GM18868 (cell line): ENCODE results near the gene PINK1.
"Not testable (repeated sequence)": the region's sequence is repeated elsewhere in the genome, so short reads cannot be mapped to it uniquely, and the experiment has no call there.

Experiments
- ATAC-seq: cut with Tn5 transposase; IDR thresholded peaks from one replicate; pipeline ENCODE4 v1.9.1; 2021; ENCODE audit warnings: mild to moderate bottlenecking, moderate library complexity; ENCODE audit not compliant: unreplicated experiment

PINK1 gene

GRCh38 chr1:20644416-20644815 lies 11.2 kb downstream of the PINK1 start:
- ATAC-seq, result no peak

GRCh38 chr1:20645414-20645813 lies 12.2 kb downstream of the PINK1 start:
- ATAC-seq, result no peak

DNA sequence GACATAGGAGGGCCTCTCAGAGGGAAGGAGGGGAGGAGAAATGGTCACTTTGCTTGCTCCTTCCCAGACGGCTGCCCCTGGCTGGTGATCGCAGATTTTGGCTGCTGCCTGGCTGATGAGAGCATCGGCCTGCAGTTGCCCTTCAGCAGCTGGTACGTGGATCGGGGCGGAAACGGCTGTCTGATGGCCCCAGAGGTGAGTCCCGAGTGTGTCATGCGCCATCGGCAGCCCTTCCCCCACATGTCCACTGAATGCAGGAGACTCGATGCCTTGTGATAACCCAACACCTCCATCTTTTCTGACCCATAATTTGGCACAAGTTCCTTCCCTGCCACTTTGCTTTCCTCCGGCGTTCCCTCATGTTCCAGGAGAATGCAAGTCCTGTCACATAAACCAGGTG lies 15.2 kb downstream of the PINK1 start:
- no peak for ATAC-seq

GRCh38 chr1:20648946-20649345 lies 15.7 kb downstream of the PINK1 start:
- ATAC-seq, result no peak

GRCh38 chr1:20652300-20652699 lies 19.0 kb downstream of the PINK1 start:
- no peak for ATAC-seq

DNA sequence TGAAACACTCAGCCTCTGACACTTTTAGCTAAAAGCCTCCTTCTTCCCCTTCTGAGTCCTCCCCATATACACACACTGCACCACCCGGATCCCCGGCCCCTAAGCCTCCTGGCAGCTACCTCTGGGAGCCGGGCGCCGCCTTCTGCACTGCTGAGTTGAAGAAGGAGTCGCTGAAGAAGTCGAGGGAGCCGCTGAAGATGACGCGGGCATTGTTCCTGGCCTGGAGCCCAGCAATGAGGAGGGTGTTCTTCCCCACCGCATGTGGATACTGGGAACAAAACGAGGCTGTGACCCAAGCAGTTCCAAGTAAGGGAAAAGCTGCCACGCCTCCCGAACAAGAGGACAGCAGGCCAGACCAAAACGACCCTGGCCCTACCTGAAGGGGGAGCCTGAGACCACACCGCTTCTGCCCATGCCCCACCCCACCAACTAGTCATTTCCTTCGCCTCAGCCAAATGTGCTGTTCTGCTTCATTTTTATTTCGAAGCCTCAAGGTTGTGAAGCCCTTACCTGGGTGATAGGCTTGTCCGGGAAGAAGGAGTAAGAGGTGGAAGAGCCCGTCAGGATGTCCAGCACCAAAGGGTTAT lies 20.9 kb downstream of the PINK1 start:
- ATAC-seq, result no peak

DNA sequence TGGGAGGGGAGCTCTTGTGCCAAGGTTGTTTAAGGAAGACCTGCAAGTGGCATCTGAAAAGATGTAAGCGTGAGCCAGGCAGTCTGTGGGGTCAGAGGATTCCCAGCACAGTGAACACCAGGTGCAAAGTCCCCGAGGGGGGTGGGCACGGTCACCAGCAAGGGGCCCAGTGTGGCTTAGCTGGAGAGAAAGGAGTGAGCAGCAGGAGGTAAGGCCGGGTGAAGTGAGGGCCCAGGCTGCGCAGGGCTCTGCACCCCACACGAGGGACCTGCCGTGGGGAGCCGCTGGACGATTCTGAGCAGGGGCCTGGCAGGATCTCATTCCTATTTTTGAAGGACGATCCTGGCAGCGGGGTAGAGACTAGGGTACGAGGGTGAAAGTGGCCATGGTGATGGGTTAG lies 23.8 kb downstream of the PINK1 start:
- ATAC-seq, result no peak

- ATAC-seq, result no peak
These were observed 25.1 kb downstream of the PINK1 start for GRCh38 chr1:20658166-20658915.

DNA sequence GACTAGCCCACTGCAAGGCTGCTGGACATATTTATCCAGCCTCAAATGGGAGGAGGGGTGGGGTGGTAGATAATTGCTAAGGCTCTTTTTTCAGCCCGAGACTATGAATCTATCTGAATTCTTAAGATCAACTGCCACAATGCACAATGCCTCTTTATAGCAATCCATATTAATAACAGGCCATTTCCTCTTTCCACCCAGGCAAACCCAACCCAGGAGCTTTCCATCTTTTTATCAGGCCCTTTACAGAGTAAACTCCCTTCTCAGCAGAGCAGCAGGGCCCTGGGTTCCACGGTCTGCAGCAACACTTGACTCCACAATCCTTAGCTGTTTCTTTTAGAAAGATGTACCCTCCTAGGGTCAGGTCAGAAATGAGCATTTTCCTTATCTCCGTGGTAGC lies 27.1 kb downstream of the PINK1 start:
- ATAC-seq, result no peak

DNA sequence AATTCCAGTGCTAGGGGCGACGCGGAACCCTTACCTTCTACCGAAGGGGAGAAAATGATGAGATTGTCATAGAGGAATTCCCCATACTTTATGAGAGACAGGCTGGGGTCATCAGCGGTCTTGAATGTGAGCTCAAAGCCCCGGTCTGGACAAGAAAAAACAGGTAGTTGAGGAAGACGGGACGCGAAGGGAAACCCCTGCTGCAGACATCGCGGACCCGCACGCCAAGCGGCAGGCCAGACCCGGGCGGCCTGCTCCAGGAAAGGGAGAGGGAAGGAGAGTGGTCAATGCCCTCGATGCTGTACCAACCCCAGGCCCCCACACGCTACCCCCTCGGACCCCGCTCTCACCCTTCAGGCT lies 27.6 kb downstream of the PINK1 start:
- ATAC-seq, result no peak

GRCh38 chr1:20661207-20662109 lies 28.2 kb downstream of the PINK1 start, which contains the start of gene DDOST:
Gene DDOST, minus strand, starts transcription at chr1:20661369. Its CDS starts 19 bp downstream, at chr1:20661350.
- ATAC-seq, result peak; percentile 97

- ATAC-seq, result no peak
These were observed 28.8 kb downstream of the PINK1 start for GRCh38 chr1:20662110-20662475.

DNA sequence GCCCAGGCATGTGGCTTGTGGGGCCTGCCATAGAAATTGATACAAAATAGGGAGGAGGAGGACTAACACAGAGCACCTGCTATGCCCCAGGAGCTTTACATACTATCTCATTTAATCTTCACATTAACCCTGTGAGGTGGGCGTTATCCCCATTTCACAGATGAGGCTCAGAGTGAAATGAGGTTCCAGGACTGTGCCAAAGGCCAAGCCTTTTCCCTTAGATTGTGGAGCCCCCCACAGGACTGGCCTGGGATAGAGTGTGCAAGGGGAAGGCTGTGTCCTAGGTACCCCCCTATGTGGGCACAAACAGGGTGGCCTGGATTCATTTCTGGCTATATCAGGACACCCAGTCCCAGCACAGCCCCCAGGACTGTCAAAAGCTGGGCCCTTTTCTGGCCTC lies 30.1 kb downstream of the PINK1 start:
- ATAC-seq, result no peak

GRCh38 chr1:20663969-20664715 lies 30.9 kb downstream of the PINK1 start:
- ATAC-seq, result no peak

DNA sequence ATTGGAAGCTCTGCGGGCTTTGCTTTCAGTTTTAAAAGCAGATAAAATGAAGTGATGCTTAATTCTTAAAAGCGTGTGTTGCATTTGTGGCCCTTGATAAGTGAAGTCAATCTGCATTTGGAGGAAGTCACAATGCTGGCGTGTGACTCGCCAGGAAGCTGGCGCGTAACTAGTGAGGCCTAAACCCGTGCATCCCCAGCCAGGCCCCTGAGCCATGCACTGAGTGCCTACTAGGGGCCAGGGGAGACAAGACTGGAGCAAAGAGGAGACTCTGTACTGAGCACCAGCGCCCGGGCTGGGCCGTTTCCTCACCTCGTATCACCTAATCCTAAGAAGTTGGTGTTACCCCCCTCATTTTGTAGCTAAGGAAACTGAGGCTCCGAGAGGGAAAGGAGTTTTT lies 32.5 kb downstream of the PINK1 start:
- no peak for ATAC-seq

DNA sequence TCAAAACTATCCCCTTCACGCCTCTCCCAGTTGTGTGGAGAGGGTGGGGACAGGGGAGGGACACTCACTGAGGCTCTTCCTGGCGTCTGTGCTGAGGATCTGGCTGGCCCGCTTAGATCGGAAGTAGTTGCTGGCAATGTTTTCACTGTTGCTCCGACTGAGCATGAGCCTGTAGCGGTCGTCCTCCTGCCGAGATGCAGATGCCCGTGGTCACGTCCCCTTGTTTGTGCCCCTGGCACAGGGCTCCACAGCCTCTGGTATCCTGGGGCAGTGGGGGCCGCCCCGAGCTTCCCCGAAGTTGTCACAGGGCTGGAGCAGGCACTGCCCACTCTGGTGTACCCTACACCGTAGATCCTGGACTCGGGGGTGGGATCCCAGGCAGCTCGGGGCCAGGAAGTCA lies 32.9 kb downstream of the PINK1 start:
- ATAC-seq, result no peak

DNA sequence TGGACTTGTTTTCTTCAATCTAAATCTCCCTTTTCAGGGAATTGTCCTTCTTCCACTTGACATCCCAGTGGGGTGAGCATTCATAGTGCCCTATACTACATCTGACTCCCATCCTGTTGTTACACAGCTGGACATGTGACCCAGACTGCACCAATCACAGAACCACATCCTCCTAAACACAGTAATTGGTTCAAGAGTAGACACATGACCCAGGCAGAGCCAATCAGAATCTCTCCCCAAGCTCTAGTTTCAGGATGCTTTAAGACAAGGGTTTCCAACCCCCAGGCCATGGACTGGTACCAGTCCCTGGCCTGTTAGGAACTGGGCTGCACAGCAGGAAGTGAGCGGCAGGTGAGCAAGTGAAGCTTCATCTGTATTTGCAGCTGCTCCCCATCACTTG lies 33.5 kb downstream of the PINK1 start:
- no peak for ATAC-seq

DNA sequence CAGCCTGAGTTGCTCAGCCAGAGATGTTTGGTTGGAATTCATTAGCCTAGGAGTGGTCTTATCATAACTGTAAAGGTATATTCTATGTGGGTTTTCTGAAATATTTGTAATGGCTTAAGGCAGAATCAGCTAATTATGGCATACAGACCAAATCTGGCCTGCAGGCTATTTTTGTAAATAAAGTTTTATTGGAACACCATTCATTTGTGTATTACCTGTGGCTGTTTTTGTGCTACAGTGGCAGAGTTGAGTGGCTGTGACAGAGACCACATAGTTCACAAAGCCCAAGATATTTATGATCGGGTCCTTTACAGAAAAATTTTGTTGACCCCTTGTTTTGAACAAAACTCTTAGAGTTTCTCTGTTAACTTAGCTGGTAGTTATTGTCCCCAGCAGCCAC lies 35.3 kb downstream of the PINK1 start:
- no peak for ATAC-seq

- ATAC-seq, result no peak
These were observed 37.7 kb downstream of the PINK1 start for GRCh38 chr1:20670936-20671335.

- ATAC-seq, result no peak
These were observed 39.0 kb downstream of the PINK1 start for GRCh38 chr1:20672265-20672632.

GRCh38 chr1:20673626-20674025 lies 40.4 kb downstream of the PINK1 start:
- not testable (repeated sequence) for ATAC-seq
